ENCODE measurements around the gene BAHD1.

BAHD1 gene

GRCh38 chr15:40425681-40426080 lies 15.1 kb upstream of the BAHD1 start:
- no peak for DNase-seq

- no peak for DNase-seq
Measured at GRCh38 chr15:40427188-40427587, 13.6 kb upstream of the BAHD1 start.

GRCh38 chr15:40428185-40428584 lies 12.6 kb upstream of the BAHD1 start:
- no peak for DNase-seq

- DNase-seq: no peak
Measured at GRCh38 chr15:40429068-40429710, 11.6 kb upstream of the BAHD1 start.

- no peak for DNase-seq
Measured at GRCh38 chr15:40430271-40430805, 10.4 kb upstream of the BAHD1 start.

GRCh38 chr15:40435023-40435709 lies 5.6 kb upstream of the BAHD1 start:
- no peak for DNase-seq

GRCh38 chr15:40435710-40436089 lies 5.1 kb upstream of the BAHD1 start:
- no peak for DNase-seq

- DNase-seq: no peak
Measured at GRCh38 chr15:40436116-40436891, 4.4 kb upstream of the BAHD1 start.

- DNase-seq: no peak
Measured at GRCh38 chr15:40436892-40437751, 3.6 kb upstream of the BAHD1 start.

- no peak for DNase-seq
Measured at GRCh38 chr15:40437752-40438687, 2.7 kb upstream of the BAHD1 start.

- no peak for DNase-seq
Measured at GRCh38 chr15:40438712-40439111, 2.0 kb upstream of the BAHD1 start.

- DNase-seq: no peak
Measured at GRCh38 chr15:40439461-40439959, 1.2 kb upstream of the BAHD1 start.

GRCh38 chr15:40439960-40440742 lies 602 bp upstream of the BAHD1 start:
- no peak for DNase-seq

GRCh38 chr15:40441565-40442531 lies 1.1 kb downstream of the BAHD1 start:
- DNase-seq: no peak

- no peak for DNase-seq
Measured at GRCh38 chr15:40443255-40443654, 2.5 kb downstream of the BAHD1 start.

- DNase-seq: no peak
Measured at GRCh38 chr15:40443846-40444245, 3.1 kb downstream of the BAHD1 start.

- no peak for DNase-seq
Measured at GRCh38 chr15:40444736-40445135, 4.0 kb downstream of the BAHD1 start.

- DNase-seq: no peak
Measured at GRCh38 chr15:40445421-40445922, 4.7 kb downstream of the BAHD1 start.

GRCh38 chr15:40446144-40446543 lies 5.4 kb downstream of the BAHD1 start:
- DNase-seq: no peak

Measured in CD4-positive, alpha-beta T cell treated with Interleukin-12 subunit alpha and Interleukin-12 subunit beta, for 1 hour (primary cell).